PFSK-1 (cell line): Measurements from ENCODE around the gene ANO6.

Source experiments
- FOXP2 ChIP-seq: optimal IDR thresholded peaks from 2 replicates; pipeline ENCODE3; 2011; ENCODE audit warnings: borderline replicate concordance, control low read depth, inconsistent platforms; ENCODE audit not compliant: insufficient read depth; ENCODE audit errors: extremely low read length, extremely low read depth
- POLR2AphosphoS5 ChIP-seq: IDR thresholded peaks from 2 replicates; pipeline ENCODE4 v1.6.1; 2012; ENCODE audit warnings: low read depth, mild to moderate bottlenecking, control low read depth, low read length, moderate library complexity
- SIN3A ChIP-seq: IDR thresholded peaks from 2 replicates; pipeline ENCODE4 v1.6.1; 2012; ENCODE audit warnings: mild to moderate bottlenecking, low read length, moderate library complexity, borderline replicate concordance; ENCODE audit not compliant: insufficient read depth
- TAF1 ChIP-seq: IDR thresholded peaks from 2 replicates; pipeline ENCODE4 v1.6.1; 2012; ENCODE audit warnings: low read length, control low read depth, borderline replicate concordance; ENCODE audit not compliant: insufficient read depth
- TF ChIP-seq, protein P1 (sequence below), 2 experiments: IDR thresholded peaks; 2 replicates each; pipeline versions ENCODE4 v1.6.1 to v1.8.0; 2011 to 2012; ENCODE audit warnings: low read depth in 2 of 2, low read length in 2 of 2, control low read depth in 1 of 2, inconsistent platforms in 1 of 2, mild to moderate bottlenecking in 1 of 2, moderate library complexity in 1 of 2; ENCODE audit not compliant: insufficient read depth in 1 of 2

Gene ANO6

DNA sequence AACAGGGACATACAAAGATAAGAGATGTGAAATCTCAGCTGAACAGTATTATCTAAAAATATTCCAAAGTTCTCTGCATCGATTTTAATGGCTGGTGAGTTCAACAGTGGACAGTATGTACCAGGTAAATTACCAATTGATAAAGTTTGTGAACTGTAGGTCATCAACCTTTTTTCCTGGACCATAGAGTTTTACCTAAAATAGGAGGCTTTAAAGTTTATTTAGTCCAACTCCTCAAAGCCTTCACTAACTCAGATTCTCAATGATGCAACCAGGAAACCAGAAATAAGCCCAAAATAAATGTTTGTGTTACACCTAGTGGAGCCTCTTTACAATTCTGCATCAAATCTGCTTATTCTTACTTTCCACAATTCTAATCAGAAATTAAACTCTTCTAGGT, 205.8 kb downstream of the ANO6 start:
- TF ChIP-seq FOXP2 (no peak), POLR2AphosphoS5 (no peak), TAF1 (no peak), SIN3A (no peak)
- TF ChIP-seq, protein P1, sequence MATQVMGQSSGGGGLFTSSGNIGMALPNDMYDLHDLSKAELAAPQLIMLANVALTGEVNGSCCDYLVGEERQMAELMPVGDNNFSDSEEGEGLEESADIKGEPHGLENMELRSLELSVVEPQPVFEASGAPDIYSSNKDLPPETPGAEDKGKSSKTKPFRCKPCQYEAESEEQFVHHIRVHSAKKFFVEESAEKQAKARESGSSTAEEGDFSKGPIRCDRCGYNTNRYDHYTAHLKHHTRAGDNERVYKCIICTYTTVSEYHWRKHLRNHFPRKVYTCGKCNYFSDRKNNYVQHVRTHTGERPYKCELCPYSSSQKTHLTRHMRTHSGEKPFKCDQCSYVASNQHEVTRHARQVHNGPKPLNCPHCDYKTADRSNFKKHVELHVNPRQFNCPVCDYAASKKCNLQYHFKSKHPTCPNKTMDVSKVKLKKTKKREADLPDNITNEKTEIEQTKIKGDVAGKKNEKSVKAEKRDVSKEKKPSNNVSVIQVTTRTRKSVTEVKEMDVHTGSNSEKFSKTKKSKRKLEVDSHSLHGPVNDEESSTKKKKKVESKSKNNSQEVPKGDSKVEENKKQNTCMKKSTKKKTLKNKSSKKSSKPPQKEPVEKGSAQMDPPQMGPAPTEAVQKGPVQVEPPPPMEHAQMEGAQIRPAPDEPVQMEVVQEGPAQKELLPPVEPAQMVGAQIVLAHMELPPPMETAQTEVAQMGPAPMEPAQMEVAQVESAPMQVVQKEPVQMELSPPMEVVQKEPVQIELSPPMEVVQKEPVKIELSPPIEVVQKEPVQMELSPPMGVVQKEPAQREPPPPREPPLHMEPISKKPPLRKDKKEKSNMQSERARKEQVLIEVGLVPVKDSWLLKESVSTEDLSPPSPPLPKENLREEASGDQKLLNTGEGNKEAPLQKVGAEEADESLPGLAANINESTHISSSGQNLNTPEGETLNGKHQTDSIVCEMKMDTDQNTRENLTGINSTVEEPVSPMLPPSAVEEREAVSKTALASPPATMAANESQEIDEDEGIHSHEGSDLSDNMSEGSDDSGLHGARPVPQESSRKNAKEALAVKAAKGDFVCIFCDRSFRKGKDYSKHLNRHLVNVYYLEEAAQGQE (IDR thresholded peaks at IDR 0.05; ENCODE audit: insufficient read depth in 1 of 2, low read depth in 2 of 2, low read length in 2 of 2): no peak

DNA sequence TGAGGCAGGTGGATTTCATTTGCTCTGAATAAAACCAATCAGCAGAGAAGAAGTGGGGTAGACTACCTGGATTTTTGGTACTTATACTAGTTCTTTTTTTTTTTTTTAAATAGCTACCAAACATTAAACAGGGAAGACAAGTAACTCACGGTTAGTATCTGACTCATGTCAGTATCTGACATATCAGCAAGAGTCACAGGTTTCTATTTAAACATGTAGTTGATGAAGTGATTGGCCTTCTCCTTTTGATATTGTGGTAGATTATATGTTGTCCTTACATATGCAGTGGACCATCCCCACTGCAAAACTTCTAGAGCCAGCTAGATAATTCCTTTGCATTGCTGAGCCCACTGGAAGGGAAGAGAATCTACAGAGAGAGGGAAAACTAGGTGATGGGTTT, 208.0 kb downstream of the ANO6 start:
- TF ChIP-seq TAF1: no peak
- TF ChIP-seq, protein P1 (IDR thresholded peaks at IDR 0.05; ENCODE audit: insufficient read depth in 1 of 2, low read depth in 2 of 2, low read length in 2 of 2): no peak
- no peak for TF ChIP-seq FOXP2
- TF ChIP-seq POLR2AphosphoS5: no peak
- no peak for TF ChIP-seq SIN3A

DNA sequence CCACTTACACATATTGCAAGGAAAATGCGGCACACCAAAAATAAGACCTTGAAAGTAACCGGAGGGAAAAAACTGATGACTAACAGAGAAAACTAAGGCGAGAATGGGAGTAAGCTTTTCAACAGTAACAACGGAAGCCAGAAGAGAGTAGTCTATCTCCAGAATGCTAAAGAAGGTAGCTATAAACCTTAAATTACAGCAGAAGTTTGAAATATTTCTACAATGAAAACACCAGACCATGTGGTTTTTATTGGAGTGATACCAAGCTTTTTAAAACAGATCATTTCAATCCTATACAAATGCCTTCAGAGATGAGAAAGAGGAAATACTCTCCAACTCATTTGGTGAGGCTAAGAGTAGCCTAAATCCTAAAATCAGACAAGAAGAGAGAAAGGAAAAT, 209.5 kb downstream of the ANO6 start:
- TF ChIP-seq SIN3A (no peak), POLR2AphosphoS5 (no peak), TAF1 (no peak), FOXP2 (no peak)
- TF ChIP-seq, protein P1 (IDR thresholded peaks at IDR 0.05; ENCODE audit: insufficient read depth in 1 of 2, low read depth in 2 of 2, low read length in 2 of 2): no peak

DNA sequence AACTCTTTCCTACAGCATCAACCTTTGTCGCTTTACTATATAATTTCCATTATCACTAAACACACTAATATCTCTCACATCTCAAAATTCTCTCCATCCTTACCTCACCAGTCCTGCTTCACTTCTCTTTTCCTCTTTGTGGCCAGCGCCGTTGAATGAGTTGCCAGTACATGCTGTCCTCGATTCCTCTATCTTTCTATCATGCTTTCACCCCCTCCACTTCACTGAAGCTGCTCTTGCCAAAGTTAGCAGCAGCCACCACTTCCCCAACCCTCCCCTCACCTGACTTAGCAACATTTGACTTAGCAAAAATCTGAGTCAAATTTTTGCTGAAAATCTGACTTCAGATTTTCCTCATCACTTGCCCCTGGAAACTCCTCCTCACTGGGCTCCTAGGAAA, 210.4 kb downstream of the ANO6 start:
- no peak for TF ChIP-seq SIN3A
- TF ChIP-seq FOXP2: no peak

DNA sequence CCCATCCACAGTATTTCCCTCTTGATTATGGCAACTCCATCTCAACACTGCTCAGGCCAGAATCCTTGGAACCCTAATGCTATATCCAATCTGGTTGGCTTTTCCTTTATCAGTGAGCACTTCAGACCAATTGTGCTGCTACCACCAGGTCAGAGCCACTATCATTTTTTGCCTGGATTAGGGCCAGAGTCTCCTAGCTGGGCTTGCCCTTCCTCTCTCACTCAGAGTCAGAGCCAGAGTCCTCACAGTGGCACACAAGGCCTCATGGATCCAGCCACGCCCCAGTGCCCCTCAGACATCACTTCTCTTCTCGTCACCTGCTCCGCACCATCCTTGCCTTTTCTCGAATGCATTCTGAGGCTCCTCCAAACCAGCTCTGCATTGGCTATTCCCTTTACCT, 211.1 kb downstream of the ANO6 start:
- TF ChIP-seq TAF1 (no peak), FOXP2 (no peak), SIN3A (no peak), POLR2AphosphoS5 (no peak)
- TF ChIP-seq, protein P1 (IDR thresholded peaks at IDR 0.05; ENCODE audit: insufficient read depth in 1 of 2, low read depth in 2 of 2, low read length in 2 of 2): no peak

DNA sequence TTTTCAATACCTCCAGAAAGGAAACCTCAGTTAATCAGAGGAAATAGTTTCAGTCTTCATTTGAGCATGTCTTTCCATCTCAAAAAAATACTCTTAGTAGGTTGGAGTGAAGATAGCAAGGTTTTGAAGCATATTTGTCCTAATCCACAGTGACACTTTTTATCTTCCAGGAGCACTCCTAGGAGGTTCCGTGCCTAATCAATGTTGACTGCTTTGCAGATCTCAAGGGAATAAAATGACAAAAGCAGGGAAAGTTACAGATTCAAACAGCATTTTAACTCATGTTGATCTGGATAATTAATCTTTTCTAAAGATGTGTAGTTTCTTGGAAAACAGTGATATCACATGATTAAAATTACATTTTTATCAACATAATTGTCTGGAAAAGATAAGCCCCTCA, 213.9 kb downstream of the ANO6 start:
- no peak for TF ChIP-seq POLR2AphosphoS5
- TF ChIP-seq FOXP2: no peak
- no peak for TF ChIP-seq SIN3A
- TF ChIP-seq, protein P1 (IDR thresholded peaks at IDR 0.05; ENCODE audit: insufficient read depth in 1 of 2, low read depth in 2 of 2, low read length in 2 of 2): no peak
- TF ChIP-seq TAF1: no peak
